ENCODE measurements around the gene SPRED1.
A peak's percentile ranks its signal among the peaks of the same experiment; 100 is the strongest.

The SPRED1 gene

DNA sequence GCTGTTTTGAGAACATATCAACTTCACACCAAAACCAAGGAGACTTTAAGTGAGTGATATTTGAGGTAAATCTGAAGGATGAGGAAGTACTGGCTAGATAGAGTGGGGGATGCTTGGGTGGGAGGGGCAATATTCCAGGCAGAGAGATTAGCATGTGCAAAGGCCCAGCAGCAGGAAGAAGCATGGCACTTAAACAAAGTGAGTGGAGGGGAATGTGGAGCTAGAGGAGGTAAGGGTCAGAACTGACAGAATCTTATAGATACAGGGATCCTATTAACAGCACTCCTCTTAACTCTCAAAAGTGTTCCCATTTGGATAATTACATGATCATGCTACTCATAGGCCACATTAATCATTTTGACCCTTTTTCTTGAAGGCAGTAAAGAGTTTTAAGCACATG lies 41.4 kb upstream of the SPRED1 start:
- H3K36me3 ChIP-seq (ENCODE audit: control insufficient read depth in 2 of 2, insufficient read depth in 1 of 2, low read length in 2 of 2), result no peaks in the 10 kb centered on the region
- no peak overlapping the region for H3K4me3 ChIP-seq (ENCODE audit: low read depth, low read length)
- POLR2A ChIA-PET, result no interaction called here
- H3K27ac ChIP-seq (ENCODE audit: extremely low read depth, low read depth, low read length), result no peak overlapping the region
- TF ChIP-seq ZNF623 (tag by site-specific recombination; IDR thresholded peaks at IDR 0.05) (peak; percentile 8; the same call in 1 of the 2 replicates), ZNF549 (tag by site-specific recombination; IDR thresholded peaks at IDR 0.05) (no peak)
- H3K9me3 ChIP-seq (ENCODE audit: control insufficient read depth, insufficient read depth, low read depth, low read length), result no peaks in the 10 kb centered on the region
- no peaks in the 10 kb centered on the region for H3K4me1 ChIP-seq (ENCODE audit: control insufficient read depth, insufficient read depth, low read length)
- CTCF ChIA-PET, result interaction anchor here (0.9 to 1.0 kb wide), 2 partner anchors 13 to 15 kb away, joined by 4 read pairs; no protein-coding TSS in a partner anchor

DNA sequence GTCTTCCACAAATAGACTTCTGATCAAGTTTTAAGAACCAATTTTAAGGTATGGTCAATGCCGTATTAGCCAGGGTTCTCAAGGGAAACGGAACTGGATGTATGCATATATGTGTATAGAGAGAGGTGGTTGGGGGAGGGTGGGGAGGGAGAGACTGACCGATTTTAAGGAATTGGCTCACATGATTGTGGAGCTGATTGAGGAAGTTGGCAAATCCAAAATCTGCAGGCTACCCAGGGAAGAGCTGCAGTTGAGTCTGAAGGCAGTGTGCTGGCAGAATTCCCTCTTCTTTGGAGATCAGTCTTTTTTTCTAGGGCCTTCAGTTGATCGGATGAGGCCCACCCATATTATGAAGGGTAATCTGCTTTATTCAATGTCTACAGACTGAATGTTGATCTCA lies 40.8 kb upstream of the SPRED1 start:
- CTCF ChIA-PET, result interaction anchor here (1.0 kb wide), 1 partner anchor 15 kb away, joined by 4 read pairs; no protein-coding TSS in a partner anchor
- POLR2A ChIA-PET, result no interaction called here
- TF ChIP-seq PRDM4 (tag by site-specific recombination; IDR thresholded peaks at IDR 0.05) (no peak), SP7 (tag by site-specific recombination; IDR thresholded peaks at IDR 0.05) (no peak), ZSCAN16 (tag by site-specific recombination; IDR thresholded peaks at IDR 0.05) (no peak), ZNF214 (tag by site-specific recombination; IDR thresholded peaks at IDR 0.05; ENCODE audit: borderline replicate concordance) (no peak)

DNA sequence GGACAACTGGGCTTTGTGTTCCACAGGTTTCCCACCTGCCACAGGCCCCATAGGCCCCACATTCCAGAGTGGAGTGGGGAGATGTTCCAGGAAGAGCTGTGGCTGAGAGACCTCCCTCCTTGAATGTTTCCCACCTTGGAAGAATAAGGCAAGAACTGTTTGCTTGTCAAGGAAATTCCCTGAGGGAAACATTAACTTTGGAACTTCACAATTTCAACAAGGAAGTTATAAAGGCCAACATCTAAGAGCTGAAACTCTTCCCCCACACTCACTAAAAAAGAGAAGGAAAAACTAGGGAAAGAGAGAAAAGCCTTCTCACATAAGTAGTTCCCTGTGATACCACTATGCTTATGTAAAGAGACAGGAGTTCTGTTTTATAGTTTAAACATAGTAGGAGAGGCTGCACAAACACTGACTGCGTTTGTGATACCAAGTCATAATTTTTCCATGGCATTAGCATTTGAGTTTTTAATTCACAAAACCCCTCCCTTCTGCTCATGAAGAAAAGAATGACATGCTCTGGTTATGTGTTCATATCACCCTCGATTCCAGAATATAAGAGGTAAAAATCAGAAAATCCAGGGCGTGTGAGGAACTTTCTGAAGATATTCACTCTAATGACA lies 39.8 kb upstream of the SPRED1 start:
- H3K27ac ChIP-seq (ENCODE audit: extremely low read depth, low read depth, low read length), result no peak overlapping the region
- H3K36me3 ChIP-seq (ENCODE audit: control insufficient read depth in 2 of 2, insufficient read depth in 1 of 2, low read length in 2 of 2), result no peaks in the 10 kb centered on the region
- no peaks in the 10 kb centered on the region for H3K9me3 ChIP-seq (ENCODE audit: control insufficient read depth, insufficient read depth, low read depth, low read length)
- ChIA-PET POLR2A (no interaction called here), CTCF (no interaction called here)
- peaks cover 8% of the 10 kb centered on the region for H3K4me1 ChIP-seq (ENCODE audit: control insufficient read depth, insufficient read depth, low read length)
- no peak overlapping the region for H3K4me3 ChIP-seq (ENCODE audit: low read depth, low read length)
- TF ChIP-seq, protein P1, sequence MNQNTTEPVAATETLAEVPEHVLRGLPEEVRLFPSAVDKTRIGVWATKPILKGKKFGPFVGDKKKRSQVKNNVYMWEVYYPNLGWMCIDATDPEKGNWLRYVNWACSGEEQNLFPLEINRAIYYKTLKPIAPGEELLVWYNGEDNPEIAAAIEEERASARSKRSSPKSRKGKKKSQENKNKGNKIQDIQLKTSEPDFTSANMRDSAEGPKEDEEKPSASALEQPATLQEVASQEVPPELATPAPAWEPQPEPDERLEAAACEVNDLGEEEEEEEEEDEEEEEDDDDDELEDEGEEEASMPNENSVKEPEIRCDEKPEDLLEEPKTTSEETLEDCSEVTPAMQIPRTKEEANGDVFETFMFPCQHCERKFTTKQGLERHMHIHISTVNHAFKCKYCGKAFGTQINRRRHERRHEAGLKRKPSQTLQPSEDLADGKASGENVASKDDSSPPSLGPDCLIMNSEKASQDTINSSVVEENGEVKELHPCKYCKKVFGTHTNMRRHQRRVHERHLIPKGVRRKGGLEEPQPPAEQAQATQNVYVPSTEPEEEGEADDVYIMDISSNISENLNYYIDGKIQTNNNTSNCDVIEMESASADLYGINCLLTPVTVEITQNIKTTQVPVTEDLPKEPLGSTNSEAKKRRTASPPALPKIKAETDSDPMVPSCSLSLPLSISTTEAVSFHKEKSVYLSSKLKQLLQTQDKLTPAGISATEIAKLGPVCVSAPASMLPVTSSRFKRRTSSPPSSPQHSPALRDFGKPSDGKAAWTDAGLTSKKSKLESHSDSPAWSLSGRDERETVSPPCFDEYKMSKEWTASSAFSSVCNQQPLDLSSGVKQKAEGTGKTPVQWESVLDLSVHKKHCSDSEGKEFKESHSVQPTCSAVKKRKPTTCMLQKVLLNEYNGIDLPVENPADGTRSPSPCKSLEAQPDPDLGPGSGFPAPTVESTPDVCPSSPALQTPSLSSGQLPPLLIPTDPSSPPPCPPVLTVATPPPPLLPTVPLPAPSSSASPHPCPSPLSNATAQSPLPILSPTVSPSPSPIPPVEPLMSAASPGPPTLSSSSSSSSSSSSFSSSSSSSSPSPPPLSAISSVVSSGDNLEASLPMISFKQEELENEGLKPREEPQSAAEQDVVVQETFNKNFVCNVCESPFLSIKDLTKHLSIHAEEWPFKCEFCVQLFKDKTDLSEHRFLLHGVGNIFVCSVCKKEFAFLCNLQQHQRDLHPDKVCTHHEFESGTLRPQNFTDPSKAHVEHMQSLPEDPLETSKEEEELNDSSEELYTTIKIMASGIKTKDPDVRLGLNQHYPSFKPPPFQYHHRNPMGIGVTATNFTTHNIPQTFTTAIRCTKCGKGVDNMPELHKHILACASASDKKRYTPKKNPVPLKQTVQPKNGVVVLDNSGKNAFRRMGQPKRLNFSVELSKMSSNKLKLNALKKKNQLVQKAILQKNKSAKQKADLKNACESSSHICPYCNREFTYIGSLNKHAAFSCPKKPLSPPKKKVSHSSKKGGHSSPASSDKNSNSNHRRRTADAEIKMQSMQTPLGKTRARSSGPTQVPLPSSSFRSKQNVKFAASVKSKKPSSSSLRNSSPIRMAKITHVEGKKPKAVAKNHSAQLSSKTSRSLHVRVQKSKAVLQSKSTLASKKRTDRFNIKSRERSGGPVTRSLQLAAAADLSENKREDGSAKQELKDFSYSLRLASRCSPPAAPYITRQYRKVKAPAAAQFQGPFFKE (tag by site-specific recombination; IDR thresholded peaks at IDR 0.05; ENCODE audit: borderline replicate concordance), result no peak
- no peak for TF ChIP-seq ZNF658 (tag by site-specific recombination; IDR thresholded peaks at IDR 0.05)
- TF ChIP-seq, protein P2, sequence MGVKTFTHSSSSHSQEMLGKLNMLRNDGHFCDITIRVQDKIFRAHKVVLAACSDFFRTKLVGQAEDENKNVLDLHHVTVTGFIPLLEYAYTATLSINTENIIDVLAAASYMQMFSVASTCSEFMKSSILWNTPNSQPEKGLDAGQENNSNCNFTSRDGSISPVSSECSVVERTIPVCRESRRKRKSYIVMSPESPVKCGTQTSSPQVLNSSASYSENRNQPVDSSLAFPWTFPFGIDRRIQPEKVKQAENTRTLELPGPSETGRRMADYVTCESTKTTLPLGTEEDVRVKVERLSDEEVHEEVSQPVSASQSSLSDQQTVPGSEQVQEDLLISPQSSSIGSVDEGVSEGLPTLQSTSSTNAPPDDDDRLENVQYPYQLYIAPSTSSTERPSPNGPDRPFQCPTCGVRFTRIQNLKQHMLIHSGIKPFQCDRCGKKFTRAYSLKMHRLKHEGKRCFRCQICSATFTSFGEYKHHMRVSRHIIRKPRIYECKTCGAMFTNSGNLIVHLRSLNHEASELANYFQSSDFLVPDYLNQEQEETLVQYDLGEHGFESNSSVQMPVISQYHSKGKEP (tag by site-specific recombination; IDR thresholded peaks at IDR 0.05), result no peak
- TF ChIP-seq REPIN1 (tag by site-specific recombination; IDR thresholded peaks at IDR 0.05; ENCODE audit: low read depth), result no peak
- TF ChIP-seq ZNF175 (tag by site-specific recombination; IDR thresholded peaks at IDR 0.05), result no peak
- TF ChIP-seq ZNF621 (tag by site-specific recombination; IDR thresholded peaks at IDR 0.05), result no peak
- TF ChIP-seq ZNF776 (tag by site-specific recombination; IDR thresholded peaks at IDR 0.05; ENCODE audit: borderline replicate concordance), result no peak
- TF ChIP-seq SP3 (tag by site-specific recombination; IDR thresholded peaks at IDR 0.05), result no peak
- no peak for TF ChIP-seq BCL11A (tag by site-specific recombination; IDR thresholded peaks at IDR 0.05; ENCODE audit: low read depth)
- no peak for TF ChIP-seq ZNF677 (tag by site-specific recombination; IDR thresholded peaks at IDR 0.05)

More for the DNA sequence above, 40.8 kb upstream of the SPRED1 start:
- Histone ChIP-seq H3K4me3 (ENCODE audit: low read depth, low read length) (no peak overlapping the region), H3K36me3 (ENCODE audit: control insufficient read depth in 2 of 2, insufficient read depth in 1 of 2, low read length in 2 of 2) (no peaks in the 10 kb centered on the region), H3K9me3 (ENCODE audit: control insufficient read depth, insufficient read depth, low read depth, low read length) (no peaks in the 10 kb centered on the region), H3K27ac (ENCODE audit: extremely low read depth, low read depth, low read length) (no peak overlapping the region), H3K4me1 (ENCODE audit: control insufficient read depth, insufficient read depth, low read length) (no peaks in the 10 kb centered on the region)
